PC-9 (cell line): ENCODE data around the gene BNIP2.

Source experiments
- EZH2 ChIP-seq: fragments of 200-600 bp; sonication (generic); IDR thresholded peaks from 2 replicates; pipeline ENCODE4 v1.8.0; 2017; ENCODE audit warnings: antibody characterized with exemption, low read depth
- TF ChIP-seq, protein P1 (sequence below): fragments of 200-600 bp; sonication (generic); conservative IDR thresholded peaks from 2 replicates; pipeline ENCODE4 v1.6.1; 2017; ENCODE audit warnings: mixed run types, antibody characterized with exemption, mild to moderate bottlenecking, moderate library complexity

DNA sequence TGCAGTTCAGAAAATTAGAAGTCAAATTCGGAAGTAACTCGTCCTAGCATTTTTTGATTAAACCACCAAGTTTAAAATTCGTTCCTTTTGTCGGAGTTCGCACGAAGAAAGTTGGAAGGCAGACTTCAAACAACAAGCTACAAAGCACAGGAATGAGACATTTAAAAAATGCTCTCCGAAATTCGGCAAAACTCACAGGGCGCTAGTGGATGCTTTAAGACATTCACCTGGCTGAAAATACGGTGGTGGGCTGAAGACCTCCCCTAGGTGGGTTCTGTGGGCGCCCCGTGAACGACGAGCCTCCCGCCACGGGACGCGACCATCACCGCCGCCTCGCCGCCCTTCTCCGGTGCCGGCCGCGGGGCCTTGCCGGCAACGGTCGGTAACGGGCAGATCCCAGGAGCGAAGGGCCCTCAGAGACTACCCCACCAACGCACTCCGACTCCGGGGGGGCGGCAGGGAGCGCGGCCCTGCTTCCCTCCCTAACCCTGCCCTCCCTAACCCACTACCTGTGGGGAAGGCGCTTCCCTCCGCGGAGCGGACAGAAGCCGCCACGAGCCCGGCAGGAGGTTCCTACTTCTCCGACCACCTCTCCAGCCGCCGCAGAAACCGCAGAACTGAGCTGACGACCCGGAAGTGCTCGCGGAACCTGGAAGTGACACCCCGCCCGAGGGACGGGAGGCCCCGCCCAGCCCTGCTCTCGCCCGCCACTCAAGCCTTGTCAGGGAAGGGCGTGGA lies 32.1 kb downstream of the BNIP2 start, which contains the start of gene GTF2A2:
- TF ChIP-seq, protein P1, sequence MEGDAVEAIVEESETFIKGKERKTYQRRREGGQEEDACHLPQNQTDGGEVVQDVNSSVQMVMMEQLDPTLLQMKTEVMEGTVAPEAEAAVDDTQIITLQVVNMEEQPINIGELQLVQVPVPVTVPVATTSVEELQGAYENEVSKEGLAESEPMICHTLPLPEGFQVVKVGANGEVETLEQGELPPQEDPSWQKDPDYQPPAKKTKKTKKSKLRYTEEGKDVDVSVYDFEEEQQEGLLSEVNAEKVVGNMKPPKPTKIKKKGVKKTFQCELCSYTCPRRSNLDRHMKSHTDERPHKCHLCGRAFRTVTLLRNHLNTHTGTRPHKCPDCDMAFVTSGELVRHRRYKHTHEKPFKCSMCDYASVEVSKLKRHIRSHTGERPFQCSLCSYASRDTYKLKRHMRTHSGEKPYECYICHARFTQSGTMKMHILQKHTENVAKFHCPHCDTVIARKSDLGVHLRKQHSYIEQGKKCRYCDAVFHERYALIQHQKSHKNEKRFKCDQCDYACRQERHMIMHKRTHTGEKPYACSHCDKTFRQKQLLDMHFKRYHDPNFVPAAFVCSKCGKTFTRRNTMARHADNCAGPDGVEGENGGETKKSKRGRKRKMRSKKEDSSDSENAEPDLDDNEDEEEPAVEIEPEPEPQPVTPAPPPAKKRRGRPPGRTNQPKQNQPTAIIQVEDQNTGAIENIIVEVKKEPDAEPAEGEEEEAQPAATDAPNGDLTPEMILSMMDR, result no peak
- no peak for TF ChIP-seq EZH2
